HepG2 (cell line): Measurements from ENCODE around the gene SNN. TPM values are rescaled to one million over a fixed set of nuclear protein-coding genes. Genes with fewer than 3 reads are reported as not detected.

ENCODE experiments used
- CREM ChIP-seq, 2 experiments: sonication (generic) in 1 of 2; formaldehyde crosslinking in 1 of 2; IDR thresholded peaks; 2 replicates each; pipeline versions ENCODE4 v1.4.0 to v1.6.1; 2016 to 2020; ENCODE audit warnings: antibody characterized with exemption in 1 of 2, mild to moderate bottlenecking in 1 of 2, missing genetic modification reagents in 1 of 2
- FOXP1 ChIP-seq, 2 experiments: fragments of 450-650 bp in 1 of 2; IDR thresholded peaks; 2 replicates each; pipeline ENCODE4 v1.6.1; 2017 to 2018; ENCODE audit warnings: antibody characterized with exemption in 1 of 2
- GMEB2 ChIP-seq: IDR thresholded peaks from 2 replicates; pipeline ENCODE4 v1.6.1; 2016; ENCODE audit warnings: missing biosample characterization, missing genetic modification reagents, low read depth
- HCFC1 ChIP-seq: fragments of 150-350 bp; IDR thresholded peaks from 2 replicates; pipeline ENCODE4 v1.6.1; 2014; ENCODE audit warnings: low read depth, low read length
- HES4 ChIP-seq: sonication (generic); formaldehyde crosslinking; IDR thresholded peaks from 2 replicates; pipeline ENCODE4 v1.9.0; 2021; ENCODE audit warnings: mild to moderate bottlenecking, missing genetic modification reagents, borderline replicate concordance
- IRF2 ChIP-seq: IDR thresholded peaks from 2 replicates; pipeline ENCODE4 v1.6.1; 2018; ENCODE audit warnings: missing genetic modification reagents, missing compliant biosample characterization
- JARID2 ChIP-seq: sonication (generic); formaldehyde crosslinking; IDR thresholded peaks from 2 replicates; pipeline ENCODE4 v1.8.1; 2023; ENCODE audit warnings: missing genetic modification reagents, inconsistent platforms; ENCODE audit not compliant: insufficient replicate concordance
- KDM2A ChIP-seq: sonication (generic); formaldehyde crosslinking; IDR thresholded peaks from 2 replicates; pipeline ENCODE4 v1.4.0; 2020; ENCODE audit warnings: low read depth, missing genetic modification reagents, borderline replicate concordance
- KLF9 ChIP-seq: IDR thresholded peaks from 2 replicates; pipeline ENCODE4 v1.6.1; 2016; ENCODE audit warnings: low read depth
- MED1 ChIP-seq: sonication (generic); formaldehyde crosslinking; IDR thresholded peaks from 2 replicates; pipeline ENCODE4 v1.4.0; 2020; ENCODE audit warnings: missing genetic modification reagents
- MTF2 ChIP-seq: sonication (generic); formaldehyde crosslinking; IDR thresholded peaks from 2 replicates; pipeline ENCODE4 v1.5.0; 2020; ENCODE audit warnings: missing genetic modification reagents, borderline replicate concordance
- NR2F6 ChIP-seq, 2 experiments: IDR thresholded peaks; 2 replicates each; pipeline ENCODE4 v1.6.1; 2016; ENCODE audit warnings: antibody characterized with exemption in 1 of 2, mild to moderate bottlenecking in 1 of 2
- PCBP2 ChIP-seq: fragments of 200-400 bp; formaldehyde crosslinking; optimal IDR thresholded peaks from 2 replicates; pipeline ENCODE3; 2018; ENCODE audit warnings: low read length, low read depth; ENCODE audit not compliant: poor library complexity, severe bottlenecking
- PRMT3 ChIP-seq: sonication (generic); formaldehyde crosslinking; IDR thresholded peaks from 2 replicates; pipeline ENCODE4 v1.8.1; 2022; ENCODE audit warnings: low read depth, mild to moderate bottlenecking, moderate library complexity, missing genetic modification reagents, borderline replicate concordance
- YY1 ChIP-seq: IDR thresholded peaks from 2 replicates; pipeline ENCODE4 v1.6.1; 2011; ENCODE audit warnings: low read length, low read depth, moderate library complexity, mild to moderate bottlenecking; ENCODE audit not compliant: insufficient read depth, insufficient replicate concordance
- ZFP36L1 ChIP-seq: sonication (generic); formaldehyde crosslinking; IDR thresholded peaks from 2 replicates; pipeline ENCODE4 v1.8.0; 2022; ENCODE audit warnings: mild to moderate bottlenecking, missing genetic modification reagents, moderate library complexity
- ZMYM2 ChIP-seq: sonication (generic); formaldehyde crosslinking; IDR thresholded peaks from 2 replicates; pipeline ENCODE4 v1.8.0; 2022; ENCODE audit warnings: mild to moderate bottlenecking, missing genetic modification reagents
- ZNF12 ChIP-seq: sonication (generic); formaldehyde crosslinking; IDR thresholded peaks from 2 replicates; pipeline ENCODE4 v1.5.0; 2020; ENCODE audit warnings: missing genetic modification reagents
- ZNF333 ChIP-seq: sonication (generic); formaldehyde crosslinking; IDR thresholded peaks from 2 replicates; pipeline ENCODE4 v1.4.0; 2020; ENCODE audit warnings: mild to moderate bottlenecking, missing genetic modification reagents, borderline replicate concordance
- polyA plus RNA-seq, 8 experiments: library from polyadenylated mRNA; depleted of rRNA in 3 of 8; stranded (reverse) in 7 of 8; unstranded in 1 of 8; fragments of >200 nt; fragmentation: Illumina TruSeq in 4 of 8; extraction: Trizol in 4 of 8; gene quantifications; 2 replicates each; pipeline versions ENCODE4 v1.2.1 to v1.2.3, GENCODE V29; 2011 to 2016; ENCODE audit warnings: low read depth in 4 of 8, missing spikeins in 1 of 8, mixed read lengths in 1 of 8; ENCODE audit not compliant: insufficient read depth in 1 of 8
- total RNA-seq, 5 experiments: library from RNA; depleted of rRNA; stranded (reverse); fragments of >200 nt; fragmentation: Illumina TruSeq; extraction: Trizol; gene quantifications; 2 replicates each; pipeline ENCODE4 v1.2.3, GENCODE V29; 2016; ENCODE audit warnings: low read depth in 1 of 5
- TF ChIP-seq, protein P1 (sequence below): sonication (generic); formaldehyde crosslinking; IDR thresholded peaks from 2 replicates; pipeline ENCODE4 v1.5.0; 2020; ENCODE audit warnings: mild to moderate bottlenecking, missing genetic modification reagents
- TF ChIP-seq, protein P2 (sequence below): sonication (generic); formaldehyde crosslinking; IDR thresholded peaks from 2 replicates; pipeline ENCODE4 v1.8.1; 2023; ENCODE audit warnings: mild to moderate bottlenecking, inconsistent platforms, moderate library complexity, missing genetic modification reagents, borderline replicate concordance

SNN gene
- total and polyA plus RNA-seq, 2 of the 13 experiments (the other 11 are each of a cell fraction or from before 2014, with no cell fraction given) = 5.2 to 8.4 TPM

DNA sequence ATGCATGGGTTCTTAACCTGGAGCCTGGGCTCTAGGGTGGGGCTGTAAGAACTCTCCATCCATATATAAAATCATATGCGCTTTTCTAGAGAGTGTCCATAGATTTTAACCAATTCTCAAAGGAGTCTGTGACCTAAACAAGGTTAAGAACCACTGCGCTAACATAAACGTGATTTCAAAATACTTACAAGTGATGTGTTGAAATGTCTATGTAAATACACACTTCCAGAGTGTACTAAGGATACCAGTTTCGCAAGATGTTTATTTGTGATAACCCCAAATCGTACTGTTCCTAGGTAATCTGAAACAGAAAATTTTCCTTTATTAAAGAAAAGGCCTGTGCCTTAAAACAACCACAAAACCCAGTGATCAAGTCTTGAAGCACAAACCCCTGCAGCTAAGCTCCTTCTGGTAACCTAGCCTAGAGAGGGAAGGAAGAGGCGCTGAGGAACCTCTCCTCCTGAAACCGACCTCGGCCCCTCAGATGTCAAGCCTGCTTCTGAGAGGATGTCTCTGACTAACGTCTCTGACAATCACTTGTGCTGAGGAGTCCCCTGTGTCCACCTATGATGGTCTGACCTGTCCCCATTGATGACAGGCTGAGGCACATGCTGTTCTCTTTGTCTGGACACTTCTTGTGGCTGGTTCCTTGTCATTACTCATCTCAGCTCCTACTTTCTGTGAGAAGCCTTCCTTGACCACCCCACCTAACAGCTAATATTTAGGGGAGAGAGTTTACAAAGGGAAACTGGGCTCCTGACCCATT, 32.2 kb downstream of the SNN start (continued):
- peak; percentile 90 for TF ChIP-seq NR2F6 (IDR thresholded peaks at IDR 0.05)
- TF ChIP-seq NR2F6 (CRISPR knock-in tag; IDR thresholded peaks at IDR 0.05) = peak; percentile 81
- TF ChIP-seq CREM (IDR thresholded peaks at IDR 0.05) = peak; percentile 37; the same call in 1 of the 2 replicates
- no peak for TF ChIP-seq CREM (CRISPR knock-in tag; IDR thresholded peaks at IDR 0.05)
- no peak for TF ChIP-seq PRMT3
- peak; percentile 39; the same call in 1 of the 2 replicates for TF ChIP-seq MED1 (CRISPR knock-in tag)
- no peak for TF ChIP-seq HES4 (CRISPR knock-in tag)
- TF ChIP-seq JARID2 (CRISPR knock-in tag) = no peak
- no peak for TF ChIP-seq GMEB2 (CRISPR knock-in tag)
- TF ChIP-seq HCFC1 = no peak
- TF ChIP-seq ZNF12 (CRISPR knock-in tag) = peak; percentile 89
- TF ChIP-seq KLF9 (CRISPR knock-in tag) = no peak
- no peak for TF ChIP-seq PCBP2
- no peak for TF ChIP-seq KDM2A (CRISPR knock-in tag)
- TF ChIP-seq ZFP36L1 = no peak
- TF ChIP-seq, protein P1, sequence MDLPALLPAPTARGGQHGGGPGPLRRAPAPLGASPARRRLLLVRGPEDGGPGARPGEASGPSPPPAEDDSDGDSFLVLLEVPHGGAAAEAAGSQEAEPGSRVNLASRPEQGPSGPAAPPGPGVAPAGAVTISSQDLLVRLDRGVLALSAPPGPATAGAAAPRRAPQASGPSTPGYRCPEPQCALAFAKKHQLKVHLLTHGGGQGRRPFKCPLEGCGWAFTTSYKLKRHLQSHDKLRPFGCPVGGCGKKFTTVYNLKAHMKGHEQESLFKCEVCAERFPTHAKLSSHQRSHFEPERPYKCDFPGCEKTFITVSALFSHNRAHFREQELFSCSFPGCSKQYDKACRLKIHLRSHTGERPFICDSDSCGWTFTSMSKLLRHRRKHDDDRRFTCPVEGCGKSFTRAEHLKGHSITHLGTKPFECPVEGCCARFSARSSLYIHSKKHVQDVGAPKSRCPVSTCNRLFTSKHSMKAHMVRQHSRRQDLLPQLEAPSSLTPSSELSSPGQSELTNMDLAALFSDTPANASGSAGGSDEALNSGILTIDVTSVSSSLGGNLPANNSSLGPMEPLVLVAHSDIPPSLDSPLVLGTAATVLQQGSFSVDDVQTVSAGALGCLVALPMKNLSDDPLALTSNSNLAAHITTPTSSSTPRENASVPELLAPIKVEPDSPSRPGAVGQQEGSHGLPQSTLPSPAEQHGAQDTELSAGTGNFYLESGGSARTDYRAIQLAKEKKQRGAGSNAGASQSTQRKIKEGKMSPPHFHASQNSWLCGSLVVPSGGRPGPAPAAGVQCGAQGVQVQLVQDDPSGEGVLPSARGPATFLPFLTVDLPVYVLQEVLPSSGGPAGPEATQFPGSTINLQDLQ (CRISPR knock-in tag) = no peak
- TF ChIP-seq FOXP1 (IDR thresholded peaks at IDR 0.05) = peak; percentile 63
- peak; percentile 97 for TF ChIP-seq FOXP1 (CRISPR knock-in tag; IDR thresholded peaks at IDR 0.05)
- TF ChIP-seq, protein P2, sequence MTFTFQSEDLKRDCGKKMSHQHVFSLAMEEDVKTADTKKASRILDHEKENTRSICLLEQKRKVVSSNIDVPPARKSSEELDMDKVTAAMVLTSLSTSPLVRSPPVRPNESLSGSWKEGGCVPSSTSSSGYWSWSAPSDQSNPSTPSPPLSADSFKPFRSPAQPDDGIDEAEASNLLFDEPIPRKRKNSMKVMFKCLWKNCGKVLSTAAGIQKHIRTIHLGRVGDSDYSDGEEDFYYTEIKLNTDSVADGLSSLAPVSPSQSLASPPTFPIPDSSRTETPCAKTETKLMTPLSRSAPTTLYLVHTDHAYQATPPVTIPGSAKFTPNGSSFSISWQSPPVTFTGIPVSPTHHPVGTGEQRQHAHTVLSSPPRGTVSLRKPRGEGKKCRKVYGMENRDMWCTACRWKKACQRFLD (CRISPR knock-in tag) = no peak
- TF ChIP-seq MTF2 = no peak
- TF ChIP-seq ZMYM2 (CRISPR knock-in tag) = peak; percentile 69; the same call in 1 of the 2 replicates
- no peak for TF ChIP-seq YY1
- no peak for TF ChIP-seq ZNF333 (CRISPR knock-in tag)
- no peak; the same call in 1 of the 2 replicates for TF ChIP-seq IRF2 (CRISPR knock-in tag)
